HL-60/S4 treated with phorbol 12-myristate 13-acetate at 8.2 ng/mL for 4 days and 3 days (cell line): Measurements from ENCODE around the gene PRPSAP1.

Experiments
- in situ Hi-C: fragments of 300-500 bp; cut with MboI; formaldehyde crosslinking; loops from 2 replicates; pipeline ENCODE4 v1.15.0; 2022; ENCODE audit warnings: low sequenced_read_pairs

Gene PRPSAP1

DNA sequence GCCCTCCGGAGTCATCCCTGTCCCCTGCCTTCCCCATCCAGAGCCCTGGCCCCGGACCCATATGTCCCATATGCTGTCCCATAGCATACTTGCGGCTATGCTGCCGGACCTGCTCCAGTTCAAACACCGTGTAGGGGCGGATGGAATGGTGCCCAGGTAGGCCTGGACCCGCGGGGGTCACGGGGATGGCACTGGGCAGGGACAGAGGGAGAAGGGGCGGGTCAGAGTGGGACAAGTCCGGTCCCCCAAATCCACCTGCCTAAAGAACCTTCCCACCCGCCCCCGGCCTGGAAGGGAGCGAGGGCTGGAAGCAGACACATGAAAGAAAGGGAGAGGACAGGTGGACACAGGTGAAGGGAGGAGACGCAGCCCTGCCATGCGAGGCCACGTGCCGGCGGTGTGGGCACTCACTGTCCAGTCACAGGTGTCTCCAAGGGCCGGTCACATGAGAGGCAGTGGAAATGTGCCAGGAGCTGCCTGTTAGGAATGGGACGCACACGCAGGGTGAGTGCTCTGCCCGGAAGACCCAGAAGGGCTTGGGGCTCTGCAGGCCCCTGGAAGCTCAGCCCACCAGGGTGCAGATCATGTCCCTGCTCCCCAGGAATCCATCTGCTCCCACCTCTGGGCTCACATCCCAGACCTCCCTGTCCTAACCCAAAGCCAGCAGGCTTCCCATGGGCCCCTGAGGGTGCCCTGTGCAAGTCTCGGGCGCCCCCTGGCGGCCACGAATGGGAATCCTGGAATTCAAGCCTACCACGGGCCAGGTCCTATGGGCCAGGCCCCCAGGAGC is 74.6 kb downstream of the PRPSAP1 start:
- in situ Hi-C loops = no loop called here

DNA sequence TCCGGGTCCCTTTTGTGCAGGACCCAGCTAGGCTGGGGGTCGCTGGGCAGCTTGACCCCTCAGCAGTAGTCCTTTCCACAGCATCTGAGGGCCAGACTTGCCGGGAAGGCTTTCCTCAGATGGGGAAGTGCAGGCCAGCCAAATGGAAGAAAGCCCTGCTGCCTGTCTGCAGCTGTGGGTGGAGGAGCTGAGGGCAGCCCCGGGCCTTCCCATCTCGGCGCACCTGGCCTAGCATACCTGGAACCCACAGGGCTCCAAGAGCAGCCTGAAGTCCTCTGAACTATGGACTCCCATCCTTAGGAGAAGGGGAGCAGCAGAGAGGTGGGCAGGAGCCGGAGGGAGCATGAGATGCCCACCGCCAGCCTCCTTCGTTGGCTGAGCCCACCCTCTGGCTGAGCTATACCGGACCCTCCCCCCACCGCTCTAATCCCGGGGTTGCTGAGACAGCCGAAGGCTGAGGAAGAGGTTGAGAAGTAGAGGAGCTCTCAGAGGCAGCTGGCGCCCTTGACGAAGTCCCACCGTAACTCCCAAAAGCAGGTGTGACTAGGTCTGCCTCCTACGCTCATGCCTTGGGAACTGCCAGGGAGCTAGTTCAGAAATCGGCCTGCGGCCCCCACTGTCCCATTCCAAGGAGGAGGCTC is 75.3 kb downstream of the PRPSAP1 start:
- in situ Hi-C loops = no loop called here

DNA sequence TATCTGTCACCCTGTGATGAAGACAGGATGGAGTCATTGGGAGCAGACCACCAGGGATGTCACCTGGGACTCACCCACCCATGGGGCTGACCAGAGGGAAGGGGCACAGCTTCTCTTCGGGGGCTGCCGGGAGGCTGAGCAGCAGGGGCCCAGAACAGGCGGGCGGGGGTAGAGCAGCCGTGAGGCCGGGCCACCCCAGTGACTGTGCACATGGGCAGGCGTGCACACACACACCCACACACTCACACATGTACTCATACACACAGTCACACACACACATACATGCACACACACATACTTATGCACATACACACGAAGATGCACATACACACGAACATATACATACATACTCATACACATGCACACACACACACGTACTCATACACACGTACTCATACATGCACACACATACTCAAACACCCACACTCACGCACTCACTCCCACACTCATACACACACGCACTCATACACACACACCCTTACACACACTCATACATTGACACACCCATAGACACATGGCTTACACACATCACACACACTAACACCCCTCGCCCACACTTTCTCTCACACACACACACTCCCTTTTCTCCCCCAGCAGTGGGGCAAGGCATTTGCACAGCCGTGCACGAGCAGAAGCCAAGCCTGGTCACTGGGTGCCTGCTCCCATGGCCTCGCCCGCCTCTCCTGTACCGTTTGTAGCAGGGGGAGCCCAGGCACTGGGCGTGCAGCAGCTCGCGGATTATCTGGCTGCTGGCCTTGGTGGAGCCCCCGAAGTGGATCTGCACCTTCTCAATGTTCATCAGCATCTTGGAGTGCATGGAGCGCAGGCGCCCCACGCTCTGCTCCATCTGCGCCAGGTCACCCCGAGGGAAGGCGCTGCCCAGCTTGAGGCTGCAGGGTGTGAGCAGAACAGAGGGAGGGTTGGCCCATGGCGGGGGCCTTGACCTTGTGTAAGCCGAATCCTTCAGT is 76.1 kb downstream of the PRPSAP1 start:
- in situ Hi-C loops = no loop called here

DNA sequence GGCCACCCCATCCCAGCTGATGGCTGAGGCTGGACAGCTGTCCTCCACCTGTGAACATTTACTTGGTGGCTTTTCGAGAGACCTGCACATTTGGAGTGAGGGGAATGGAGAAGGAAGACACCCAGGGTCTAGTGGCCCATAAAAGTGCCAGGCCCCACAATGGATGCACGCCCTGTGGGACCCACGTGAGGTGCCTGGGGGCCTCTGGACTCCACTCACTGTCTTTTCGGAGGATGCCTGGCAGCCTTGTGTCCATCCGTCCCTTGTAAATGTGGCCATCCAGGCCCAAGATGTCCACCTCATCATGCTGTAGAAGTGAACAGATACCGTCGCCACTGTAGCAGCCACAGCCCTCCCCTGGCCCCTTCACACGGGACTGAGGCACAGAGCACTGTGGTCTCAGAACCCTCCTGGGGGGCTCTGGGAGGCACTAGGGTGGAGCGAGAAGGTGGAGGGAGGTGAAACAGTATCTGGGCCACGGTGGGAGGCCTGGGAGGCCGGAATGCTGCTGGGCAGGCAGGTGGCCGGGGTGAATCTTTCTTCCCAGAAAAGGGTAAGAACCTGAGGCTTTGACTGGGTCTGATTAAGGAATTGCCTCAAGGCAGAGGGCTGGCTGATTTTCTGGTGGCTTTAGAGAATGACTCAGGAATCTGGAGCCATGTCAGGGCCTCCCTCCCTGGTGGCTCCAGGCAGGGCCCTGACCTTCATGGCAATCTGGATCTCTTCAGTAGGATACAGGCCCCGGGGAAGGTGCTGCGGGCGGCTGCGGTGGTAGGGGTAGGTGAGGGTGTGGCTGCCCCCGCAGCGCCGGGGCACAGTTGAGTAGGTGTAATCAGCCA is 77.0 kb downstream of the PRPSAP1 start:
- in situ Hi-C loops = no loop called here

DNA sequence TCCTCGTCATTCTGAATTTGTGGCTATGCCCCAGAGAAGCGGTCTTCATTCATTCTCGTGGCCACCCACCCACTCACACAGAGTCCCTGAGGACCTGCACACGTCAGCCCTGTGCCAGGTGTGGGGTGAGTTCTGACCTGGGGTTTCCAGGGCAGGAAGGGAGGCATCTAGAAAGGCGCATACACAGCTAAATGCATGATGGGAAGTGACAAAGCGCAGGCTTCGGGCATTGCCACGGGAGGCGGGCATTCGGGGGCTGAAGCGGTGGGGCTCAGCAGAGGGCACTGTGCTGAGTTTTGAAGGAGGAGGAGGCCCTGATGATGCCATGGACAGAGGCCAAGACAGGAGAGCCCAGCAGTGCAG is 77.7 kb downstream of the PRPSAP1 start:
- in situ Hi-C loops = no loop called here

DNA sequence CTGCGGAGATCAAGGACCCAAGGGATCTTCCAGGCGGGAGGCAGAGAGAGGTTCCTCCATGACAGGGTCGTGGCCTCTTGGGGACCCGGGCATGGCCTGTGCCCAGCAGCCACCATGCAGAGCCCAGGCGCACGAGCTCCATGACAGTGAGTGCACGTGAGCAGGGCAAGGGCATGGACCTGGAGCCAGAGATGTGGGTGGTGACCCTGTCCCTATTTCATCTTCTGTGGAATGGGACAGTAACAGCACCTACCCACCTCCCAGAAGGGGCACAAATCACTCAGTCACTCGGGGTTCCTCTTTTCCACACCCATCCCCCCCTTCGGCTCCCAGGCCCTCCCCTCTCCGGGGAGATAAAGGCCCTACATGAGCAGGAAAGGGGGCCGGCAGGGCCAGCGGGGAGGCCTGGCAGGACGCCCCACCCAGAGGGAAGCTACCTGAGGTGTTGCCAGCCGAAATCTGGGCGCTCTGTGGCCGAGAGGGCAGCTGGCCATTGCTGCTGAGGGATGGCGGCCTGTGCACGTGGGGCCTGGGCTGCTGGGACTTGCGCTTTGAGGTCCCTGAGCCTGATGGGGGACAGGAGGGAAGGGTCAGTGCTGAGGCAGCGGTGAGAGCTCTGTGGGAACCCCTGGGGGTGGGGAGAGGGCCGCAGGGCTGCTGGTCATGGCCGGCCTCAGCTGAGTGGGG is 78.2 kb downstream of the PRPSAP1 start:
- in situ Hi-C loops = no loop called here

DNA sequence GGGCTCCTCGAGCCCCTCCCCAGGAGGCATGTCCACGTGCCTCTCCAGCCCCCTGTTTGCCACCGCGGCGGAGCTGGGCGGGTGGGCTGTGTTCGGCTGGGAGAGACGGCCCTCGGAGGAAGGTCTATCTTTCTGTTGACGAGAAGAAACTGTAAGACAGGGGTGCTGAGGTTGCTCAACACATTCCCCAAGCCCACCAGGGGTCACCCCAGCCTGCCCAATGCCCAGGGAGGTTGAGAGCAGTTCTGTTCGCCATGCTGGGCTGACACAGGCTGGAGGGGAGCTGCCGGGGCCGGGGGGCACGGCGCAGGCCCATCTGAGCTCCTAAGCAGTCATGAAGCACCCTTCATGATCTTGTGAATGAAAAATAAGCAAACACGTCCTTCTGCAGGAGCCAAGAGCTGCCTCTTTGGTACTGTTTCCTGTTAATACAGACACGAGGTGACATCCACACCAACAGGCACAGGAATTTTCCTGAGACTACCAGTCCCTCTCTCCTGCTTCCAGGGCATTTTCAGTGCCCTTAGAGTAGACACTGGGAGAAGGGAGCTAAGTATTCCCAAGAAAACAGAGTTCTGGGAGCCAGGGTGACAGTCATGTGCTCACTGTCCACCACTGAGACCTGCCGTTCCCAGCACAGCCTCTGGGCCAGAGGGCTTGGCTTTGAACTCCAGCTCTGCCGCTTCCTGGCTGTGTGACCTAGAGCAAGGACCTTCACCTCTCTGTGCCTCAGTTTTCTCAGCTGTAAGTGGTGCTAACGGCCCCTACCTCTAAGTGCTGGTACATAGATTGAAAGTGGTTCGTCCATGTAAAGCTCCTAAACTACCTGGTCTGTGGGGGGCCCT is 79.4 kb downstream of the PRPSAP1 start:
- in situ Hi-C loops = no loop called here

DNA sequence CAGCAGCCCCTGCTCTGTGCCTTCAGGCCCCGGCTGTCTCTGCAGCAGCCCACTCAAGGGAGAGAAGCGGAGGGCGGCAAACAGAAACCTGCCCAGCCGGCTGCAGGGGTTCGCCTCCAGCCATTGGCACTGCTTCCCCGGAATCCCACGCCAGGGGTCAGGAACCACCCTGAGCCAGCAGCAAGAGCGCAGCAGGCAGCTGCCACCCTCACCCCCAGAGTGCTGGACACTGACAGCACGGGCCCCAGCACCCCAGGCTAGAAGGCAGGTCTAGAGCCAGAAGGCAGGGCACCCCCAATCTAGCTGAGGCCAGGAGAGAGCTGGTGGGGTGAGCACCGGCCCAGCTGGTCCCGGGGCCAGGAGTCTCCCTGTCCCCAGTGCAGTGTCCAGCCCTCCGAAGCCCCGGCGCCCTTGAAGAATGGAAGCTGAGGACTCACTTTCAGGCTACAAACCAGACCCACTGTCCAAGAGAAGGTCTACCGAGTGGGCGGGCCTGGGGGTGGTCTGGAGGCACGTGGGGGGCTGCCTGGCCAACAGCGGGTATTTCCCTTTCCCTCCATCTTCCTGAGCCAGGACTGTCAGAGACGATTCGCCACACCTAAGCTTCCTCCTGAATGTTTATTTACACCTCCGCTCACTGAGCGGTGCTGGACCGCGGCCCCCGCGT is 80.1 kb downstream of the PRPSAP1 start:
- in situ Hi-C loops = no loop called here

DNA sequence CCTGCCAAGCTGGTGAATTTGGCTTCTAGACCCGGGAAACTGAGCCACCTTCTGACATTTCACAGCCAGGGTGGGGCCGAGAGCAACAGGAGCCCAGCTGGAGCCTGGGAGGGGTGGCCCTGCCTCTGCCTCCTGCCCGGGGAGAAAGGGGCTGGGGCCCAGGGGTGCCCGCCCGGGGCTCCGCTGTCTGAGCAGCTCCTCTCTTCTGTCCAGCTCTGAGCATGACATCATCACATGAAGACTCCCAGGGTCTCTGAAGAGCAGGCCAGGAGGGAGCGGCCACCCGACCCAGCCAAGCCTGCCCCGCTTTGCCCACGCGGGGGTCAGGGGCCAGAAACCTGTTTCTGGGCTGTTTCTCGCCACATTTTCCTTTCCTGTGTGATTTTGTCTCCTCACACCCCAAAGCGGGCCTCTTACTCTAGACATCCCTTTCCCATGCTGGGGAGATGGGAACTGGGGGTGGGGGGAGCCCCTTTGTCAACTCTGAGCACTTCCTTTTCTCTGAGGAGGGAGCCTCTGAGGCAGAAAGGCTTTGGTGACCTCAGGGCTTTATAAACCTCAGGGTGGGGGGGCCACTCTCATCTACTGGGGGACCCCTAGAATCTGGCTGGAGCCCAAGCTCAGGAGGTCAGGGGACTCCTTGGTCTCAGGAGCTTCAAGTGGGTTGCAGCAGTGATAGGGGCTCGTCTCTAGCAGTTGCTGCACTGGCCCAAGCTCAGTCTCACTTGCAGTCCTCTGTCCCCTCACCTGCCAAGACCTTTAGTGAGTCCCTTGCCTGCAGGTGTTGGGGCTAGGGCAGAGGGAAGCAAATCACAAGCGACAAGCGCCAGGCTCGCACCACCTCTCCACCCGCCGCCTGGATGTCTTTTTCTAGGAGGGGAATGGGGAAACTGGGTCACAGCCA is 80.9 kb downstream of the PRPSAP1 start:
- in situ Hi-C loops = no loop called here

DNA sequence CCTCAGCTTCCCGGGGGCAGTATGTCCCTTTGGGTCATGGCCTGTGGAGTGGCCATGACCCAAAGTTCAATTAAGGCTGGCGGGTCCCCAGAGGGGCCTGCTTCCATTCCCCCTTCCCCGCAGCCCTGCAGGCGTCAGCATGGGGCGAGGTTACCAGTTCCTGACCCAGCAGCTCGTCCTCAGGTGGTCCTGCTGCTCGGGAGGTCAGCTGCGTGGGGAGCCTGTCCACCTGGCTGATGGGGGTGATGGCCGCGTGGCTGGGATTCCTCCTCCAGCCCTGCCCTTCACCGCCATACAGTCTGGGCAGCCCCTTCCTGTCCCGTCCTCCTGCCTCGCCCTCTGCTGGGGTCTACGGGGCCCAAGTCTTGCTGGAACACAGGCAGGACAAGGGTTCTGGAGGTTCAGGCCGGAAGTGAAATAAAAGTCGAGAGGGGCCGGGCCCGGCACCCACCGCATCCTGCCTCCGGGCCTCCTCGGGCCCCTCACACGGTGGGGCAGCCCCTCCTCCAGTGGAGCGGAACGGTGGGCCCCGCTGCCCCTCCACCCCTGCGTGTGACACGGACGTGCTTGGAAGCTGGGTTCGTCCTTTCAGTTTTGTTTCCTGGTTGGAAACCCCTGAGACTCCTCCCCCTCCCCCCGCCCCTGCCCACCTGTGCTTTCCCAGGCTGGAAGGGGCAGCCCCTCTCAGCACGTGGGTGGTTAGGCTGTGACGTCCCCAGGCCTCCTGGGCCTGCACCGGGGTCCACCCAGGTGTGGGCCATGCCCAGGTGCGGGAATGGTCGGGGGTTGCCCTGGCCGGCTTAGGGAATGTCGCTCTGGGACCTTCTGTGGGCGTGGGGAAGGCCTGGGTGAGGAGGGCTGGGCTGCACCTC is 81.8 kb downstream of the PRPSAP1 start:
- in situ Hi-C loops = no loop called here

DNA sequence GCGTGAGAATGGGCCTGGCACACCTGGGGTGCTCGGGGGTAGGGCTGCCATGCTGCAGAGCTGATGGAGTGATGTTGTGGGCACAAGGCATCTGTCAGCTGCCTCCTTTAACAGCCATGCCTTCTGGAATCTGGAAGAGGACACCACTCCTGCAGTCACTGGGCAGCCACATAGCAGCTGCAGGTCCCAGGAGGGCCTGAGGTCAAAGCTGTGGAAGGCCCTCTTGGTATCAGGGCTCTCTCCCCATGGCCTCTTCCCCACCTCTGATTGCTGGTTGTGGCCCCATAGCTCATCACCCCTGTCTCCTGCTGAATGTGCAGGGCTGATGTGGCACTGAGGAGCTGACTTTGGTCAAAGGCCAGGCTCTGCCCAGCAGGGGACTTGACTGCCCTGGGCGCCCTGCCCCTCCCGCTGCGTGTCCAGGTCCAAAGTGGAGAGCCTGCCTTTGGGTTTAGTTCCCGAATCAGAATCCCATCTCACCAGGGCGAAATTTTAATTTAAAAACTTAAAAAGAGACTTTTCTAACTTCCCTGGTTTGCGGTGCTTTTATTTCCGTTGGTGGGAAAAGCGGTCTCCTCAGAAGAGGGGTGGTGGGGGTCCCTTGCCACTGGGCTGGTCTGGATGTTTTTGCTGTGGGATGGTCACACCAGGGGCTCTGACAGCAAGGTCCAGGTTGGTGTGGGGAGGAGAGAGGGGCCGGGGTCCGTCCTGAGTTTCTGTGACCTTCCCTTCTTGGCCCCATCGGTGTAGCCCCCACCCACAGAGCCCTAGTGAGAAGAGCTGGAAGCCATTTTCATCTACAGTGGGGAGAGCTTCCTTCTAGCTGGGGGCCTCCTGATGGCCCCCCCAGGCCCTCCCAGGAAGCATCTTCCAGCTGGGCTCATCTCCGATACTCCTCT is 82.7 kb downstream of the PRPSAP1 start:
- in situ Hi-C loops = no loop called here

DNA sequence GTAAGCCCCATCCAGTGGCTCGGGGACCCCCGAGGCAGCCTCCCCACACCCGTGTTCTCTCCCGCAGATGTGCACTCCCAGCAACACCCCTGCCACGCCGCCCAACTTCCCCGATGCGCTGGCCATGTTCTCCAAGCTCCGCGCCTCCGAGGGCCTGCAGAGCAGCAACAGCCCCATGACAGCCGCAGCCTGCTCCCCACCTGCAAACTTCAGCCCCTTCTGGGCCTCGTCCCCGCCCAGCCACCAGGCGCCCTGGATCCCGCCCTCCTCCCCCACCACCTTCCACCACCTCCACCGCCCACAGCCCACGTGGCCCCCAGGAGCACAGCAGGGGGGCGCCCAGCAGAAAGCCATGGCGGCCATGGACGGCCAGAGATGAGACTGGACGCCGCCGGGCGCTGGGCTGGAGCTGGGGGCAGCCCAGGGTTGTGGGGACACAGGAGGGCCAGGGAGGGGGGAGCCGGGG is 83.6 kb downstream of the PRPSAP1 start:
- in situ Hi-C loops = no loop called here

DNA sequence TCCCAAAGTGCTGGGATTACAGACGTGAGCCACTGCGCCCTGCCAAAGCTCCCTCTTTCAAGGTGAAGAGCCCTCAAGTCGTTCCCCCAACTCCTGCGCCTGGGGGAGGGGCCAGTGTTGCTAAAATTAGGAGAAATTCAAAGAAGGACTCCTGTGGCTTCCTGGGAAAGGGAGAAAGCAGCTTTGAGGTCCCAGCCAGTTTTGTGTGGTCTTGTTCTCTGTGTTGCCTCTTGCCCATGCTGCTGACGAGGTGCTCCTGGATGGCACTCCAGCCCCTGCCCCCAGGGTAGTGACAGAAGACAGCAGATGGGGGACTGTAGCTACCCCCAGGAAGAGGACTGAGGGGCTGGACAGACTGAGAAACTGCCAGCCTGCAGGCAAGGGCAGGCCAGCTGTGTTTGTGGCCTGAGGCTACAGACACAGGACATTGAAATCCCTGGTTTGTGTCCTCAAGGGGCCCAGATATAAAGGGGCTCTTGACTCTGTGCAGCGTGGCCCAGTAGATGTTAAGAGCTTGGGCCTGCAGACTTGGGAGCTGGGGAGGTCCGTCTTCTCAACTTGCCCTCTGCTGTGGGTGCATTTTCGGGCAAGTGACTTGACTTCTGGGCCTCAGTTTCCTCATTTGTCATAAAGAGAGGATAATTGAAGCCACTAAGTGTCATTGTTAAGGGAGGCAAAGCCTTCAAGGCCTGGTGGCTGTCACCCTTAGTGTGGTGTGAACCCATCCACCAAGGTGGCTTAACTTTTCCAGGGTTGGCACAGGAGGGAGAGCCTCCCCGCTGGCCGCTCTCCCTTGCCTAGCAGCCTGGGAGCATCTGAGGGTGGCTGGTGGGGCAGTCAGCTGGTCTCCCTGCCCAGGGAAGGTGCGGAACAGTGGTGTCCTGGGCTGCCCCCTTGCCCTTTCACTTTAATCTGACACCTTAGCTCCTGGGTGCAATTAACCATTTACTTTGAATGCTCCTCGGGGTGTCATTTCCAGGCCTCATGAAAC is 84.4 kb downstream of the PRPSAP1 start:
- in situ Hi-C loops = no loop called here

DNA sequence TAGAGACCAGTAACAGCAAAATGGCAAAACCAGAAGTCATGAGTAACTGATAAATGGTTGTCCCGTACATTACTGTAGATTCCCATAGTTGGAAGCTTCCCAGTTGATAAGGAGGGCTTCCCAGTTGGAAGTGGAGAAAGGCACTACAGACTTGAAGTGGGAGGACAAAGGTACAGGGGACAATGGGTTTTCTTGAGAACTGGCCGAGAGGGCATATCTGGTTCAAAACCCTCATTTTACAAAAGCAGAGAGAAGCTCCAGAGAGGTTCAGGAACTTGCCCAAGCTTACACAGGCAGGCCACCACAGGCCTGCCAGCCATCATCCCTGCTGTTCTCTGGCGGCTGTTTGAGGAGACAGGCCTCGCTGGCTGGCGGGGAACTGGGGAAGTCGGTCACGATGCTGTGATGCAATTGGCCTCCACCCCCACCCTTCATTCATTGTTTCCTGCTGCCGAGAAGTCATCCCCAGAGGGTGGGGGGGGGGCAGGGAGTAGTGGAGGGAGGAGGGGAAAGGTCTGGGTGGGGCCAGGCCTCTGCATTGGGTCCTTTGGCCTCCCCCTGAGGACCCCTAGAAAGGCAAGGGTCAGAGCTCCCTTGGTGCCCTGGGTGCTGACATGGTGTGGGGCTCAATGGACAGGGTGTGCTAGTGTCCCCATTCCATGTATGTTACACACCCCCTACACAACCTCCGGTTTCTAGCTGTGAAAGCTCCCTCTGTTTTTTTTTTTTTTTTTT is 85.5 kb downstream of the PRPSAP1 start:
- in situ Hi-C loops = no loop called here
